HG02885 (cell line): ENCODE data around the gene ATXN7.
A peak's percentile ranks its signal among the peaks of the same experiment; 100 is the strongest.

Source experiments
- ATAC-seq: cut with Tn5 transposase; IDR thresholded peaks from one replicate; pipeline ENCODE4 v1.9.1; 2021; ENCODE audit warnings: mild to moderate bottlenecking; ENCODE audit not compliant: unreplicated experiment, poor library complexity

ATXN7 gene

DNA sequence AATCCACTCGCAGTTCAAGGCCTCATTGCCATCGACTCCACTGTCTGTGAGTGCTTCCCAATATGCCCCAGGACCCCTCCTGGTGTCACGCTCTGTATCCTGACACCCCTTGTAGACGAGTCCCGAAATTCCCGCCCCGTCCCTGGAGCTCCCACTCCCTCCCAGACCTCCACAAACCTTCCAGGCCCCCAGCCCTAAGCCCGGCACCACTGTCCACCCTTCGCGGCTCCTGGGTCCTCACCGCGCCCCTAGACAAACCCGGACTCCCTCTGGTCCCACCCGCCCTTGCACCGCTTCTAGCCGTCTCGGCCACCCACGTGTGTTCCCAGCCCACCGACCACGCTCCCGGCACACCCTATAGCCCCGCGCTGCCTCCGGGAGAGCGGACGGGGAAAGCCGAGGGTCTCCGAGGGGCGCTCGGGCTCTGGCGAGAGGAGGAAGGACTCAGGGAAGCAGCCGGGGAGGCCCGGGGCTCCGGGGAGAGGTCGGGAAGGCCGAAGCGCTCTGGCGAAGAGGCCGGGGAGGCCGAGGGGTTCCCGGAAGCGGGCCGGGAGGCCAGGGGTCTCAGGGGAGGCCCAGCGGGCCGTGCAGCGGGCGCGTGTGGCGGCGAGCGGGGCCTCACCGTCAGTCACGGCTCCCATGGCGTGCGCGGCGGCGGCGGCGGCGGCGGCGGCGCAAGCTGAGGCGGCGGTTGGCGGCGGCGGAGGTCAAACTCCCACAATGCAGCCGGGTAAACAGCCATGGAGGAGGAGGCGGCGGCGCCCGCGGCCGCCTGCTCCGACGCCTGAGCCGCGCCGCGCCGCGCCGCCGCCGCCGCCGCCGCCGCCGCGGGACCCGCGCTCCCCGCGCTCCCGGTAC is at the start of gene ATXN7, which contains the start of gene THOC7:
ATXN7 (plus strand) TSS at position 718 of the 858 bp plus-strand sequence. CDS start 48,732 bp downstream, outside the sequence.
THOC7 (minus strand) TSS at position 656 of the 858 bp plus-strand sequence; CDS start at position 641, 15 bp downstream.
- ATAC-seq: peak; percentile 75

GRCh38 chr3:63814237-63814636 is 49.4 kb upstream of the ATXN7 start:
- no peak for ATAC-seq

GRCh38 chr3:63817225-63817624 is 46.4 kb upstream of the ATXN7 start:
- no peak for ATAC-seq

GRCh38 chr3:63818282-63819150 is 45.2 kb upstream of the ATXN7 start:
- peak; percentile 87 for ATAC-seq

DNA sequence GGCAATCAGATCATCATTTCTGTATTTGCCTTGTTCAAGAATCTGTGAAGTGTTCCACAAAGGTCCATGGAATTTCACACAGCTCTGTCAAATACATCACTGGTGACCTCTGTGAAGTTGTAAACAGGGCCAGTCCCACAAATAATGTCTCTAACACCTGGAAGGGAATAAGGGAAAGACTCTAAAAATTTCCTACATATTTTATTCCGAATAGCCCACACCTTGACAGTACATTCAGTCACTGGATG is 44.6 kb upstream of the ATXN7 start, which contains the start of gene C3orf49:
C3orf49 (plus strand) TSS at position 149 of the 248 bp plus-strand sequence. CDS start 173 bp downstream, outside the sequence.
- no peak for ATAC-seq

DNA sequence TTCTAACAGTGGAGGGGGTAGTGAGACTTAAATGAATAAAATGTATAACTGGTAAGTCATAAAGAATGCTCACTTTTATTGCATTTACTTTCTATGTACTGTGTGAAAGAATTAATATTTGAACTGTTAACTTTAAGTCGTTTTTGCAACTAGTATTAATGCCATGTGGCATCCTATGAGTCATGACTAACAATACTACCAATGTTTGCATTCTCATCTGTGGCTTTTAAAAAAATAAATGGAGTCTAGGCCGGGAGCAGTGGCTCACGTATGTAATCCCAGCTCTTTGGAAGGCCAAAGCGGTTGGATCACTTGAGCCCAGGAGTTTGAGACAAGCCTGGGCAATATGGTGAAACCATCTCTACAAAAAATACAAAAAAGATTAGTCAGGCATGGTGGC is 39.4 kb upstream of the ATXN7 start:
- no peak for ATAC-seq

GRCh38 chr3:63830526-63830925 is 33.1 kb upstream of the ATXN7 start:
- ATAC-seq: no peak

- ATAC-seq: no peak
Observed at GRCh38 chr3:63832395-63832794, 31.3 kb upstream of the ATXN7 start.

GRCh38 chr3:63841704-63842103 is 22.0 kb upstream of the ATXN7 start:
- ATAC-seq: no peak

DNA sequence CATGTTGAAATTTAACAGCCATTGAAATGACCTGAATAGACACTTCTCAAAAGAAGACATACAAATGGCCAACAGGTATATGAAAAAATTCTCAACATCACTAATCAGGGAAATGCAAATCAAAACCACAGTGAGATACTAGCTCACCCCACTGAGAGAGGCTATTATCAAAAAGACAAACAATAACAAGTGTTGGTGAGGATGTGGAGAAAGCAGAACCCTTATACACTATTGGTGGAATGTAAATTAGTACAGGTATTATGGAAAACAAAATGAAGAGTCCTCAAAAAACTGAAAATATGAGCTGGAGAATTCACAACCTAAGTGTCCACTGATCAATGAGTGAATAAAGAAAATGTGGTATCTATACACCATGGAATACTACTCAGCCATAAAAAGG is 21.5 kb upstream of the ATXN7 start:
- ATAC-seq: no peak

GRCh38 chr3:63845215-63845614 is 18.5 kb upstream of the ATXN7 start:
- no peak for ATAC-seq

DNA sequence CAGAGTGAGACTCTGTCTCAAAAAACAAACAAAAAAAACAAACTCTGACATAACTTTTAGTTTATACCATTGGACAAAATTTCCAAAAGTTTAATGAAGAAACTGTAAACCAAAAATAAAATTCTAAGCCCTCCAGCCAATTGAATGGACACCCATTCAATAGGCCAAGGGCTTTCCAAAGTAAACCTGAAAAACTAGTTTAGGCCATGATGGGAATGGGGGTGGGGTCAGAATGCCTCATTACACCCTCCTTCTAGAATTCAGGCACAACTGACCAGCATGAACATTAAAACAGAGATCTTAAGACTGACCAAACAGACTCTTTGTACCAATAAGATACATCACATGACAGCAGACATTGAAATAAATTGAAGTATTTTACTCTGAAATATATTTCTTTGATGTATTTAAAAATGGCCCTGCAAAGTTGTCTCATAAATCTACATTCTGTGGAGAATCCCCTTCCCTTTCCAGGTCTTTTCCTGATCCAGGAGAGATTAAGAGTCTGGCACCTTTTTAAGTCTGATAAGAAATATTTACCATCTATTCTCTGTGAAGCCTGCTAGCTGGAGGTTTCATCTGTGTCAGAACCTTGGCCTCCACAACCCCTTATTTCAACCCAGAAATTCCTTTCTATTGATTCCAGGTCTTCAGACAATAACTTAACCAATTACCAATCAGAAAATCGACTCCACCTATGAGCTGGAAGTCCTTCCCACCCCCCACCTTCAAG is 15.8 kb upstream of the ATXN7 start:
- ATAC-seq: no peak

DNA sequence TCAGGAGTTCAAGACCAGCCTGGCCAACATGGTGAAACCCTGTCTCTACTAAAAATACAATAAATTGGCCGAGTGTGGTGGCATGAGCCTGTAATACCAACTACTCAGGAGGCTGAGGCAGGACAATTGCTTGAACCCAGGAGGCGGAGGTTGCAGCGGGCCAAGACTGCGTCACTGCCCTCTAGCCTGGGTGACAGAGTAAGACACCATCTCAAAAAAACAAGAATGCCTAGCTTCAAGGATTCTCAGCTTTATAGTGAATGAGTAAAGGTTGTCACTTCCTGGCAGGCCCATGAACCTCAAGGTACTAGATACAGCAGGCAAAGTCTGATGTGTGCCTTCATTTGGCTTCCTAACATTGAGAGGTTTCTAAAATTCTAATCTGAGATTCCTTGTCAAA is 14.5 kb upstream of the ATXN7 start:
- no peak for ATAC-seq

DNA sequence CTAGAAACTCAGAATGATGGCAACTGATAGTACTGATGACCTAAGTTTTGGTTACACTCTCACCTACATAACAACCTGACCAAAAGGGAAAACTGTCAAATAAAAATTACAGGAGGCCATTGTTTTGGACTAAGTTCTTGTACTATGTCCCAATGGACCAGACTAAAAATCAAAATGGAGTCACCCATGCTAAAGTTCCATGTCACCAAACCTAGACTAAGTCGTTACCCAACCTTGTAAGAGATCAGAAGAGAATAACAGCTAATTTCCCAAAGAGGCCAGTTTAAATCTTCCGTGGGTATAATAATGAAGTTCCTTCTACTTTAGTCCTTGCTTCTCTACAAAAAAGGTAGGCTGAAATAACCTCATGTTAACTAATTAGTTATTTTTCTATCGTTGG is 12.4 kb upstream of the ATXN7 start:
- ATAC-seq: no peak

DNA sequence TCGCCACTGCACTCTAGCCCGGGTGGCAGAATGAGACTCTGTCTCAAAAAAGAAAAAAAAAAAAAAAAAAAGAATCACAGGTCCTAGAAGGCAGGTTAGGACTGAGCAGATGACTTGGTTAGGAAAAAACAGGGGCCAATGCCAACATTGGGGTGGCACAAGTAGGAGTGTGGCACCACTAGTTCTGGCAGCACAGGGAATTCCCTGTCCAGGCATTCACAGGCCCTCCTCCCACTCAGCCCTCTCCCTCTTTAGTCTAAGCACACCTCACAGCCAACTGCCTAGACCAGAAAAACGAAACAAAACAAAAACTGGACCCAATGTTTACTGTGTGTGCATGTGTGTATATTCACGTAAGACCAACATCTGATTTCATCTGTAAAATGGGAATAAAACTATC is 10.6 kb upstream of the ATXN7 start:
- ATAC-seq: no peak

DNA sequence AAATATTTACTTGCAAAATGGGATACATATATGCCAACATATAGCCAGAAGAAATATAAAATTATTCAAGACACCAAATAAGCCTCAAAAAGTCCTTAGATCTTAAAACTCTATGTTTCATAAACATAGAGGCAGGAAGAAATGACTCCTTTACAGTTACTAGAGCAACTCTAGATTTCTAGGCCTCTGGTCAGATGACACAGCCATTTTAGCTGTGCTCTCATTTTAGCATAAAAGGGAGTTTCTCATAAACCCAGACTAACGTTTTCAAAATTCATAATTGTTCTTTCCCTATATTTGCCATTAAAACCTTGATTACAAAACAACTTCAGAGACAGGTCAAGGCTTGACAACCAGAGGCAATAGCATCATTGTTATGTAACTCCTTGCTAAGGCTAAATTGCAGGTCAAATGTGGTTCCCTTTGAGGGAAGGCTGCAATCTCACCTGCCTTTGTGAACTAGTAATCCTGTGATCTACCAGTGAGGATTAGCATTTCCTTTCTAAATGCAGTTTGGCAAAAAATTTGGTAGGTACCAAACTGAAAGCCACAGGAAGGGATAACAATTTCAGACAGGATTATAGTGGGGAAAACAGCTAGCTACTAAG is 8.2 kb upstream of the ATXN7 start:
- ATAC-seq: no peak

- no peak for ATAC-seq
Observed at GRCh38 chr3:63857311-63857710, 6.4 kb upstream of the ATXN7 start.

DNA sequence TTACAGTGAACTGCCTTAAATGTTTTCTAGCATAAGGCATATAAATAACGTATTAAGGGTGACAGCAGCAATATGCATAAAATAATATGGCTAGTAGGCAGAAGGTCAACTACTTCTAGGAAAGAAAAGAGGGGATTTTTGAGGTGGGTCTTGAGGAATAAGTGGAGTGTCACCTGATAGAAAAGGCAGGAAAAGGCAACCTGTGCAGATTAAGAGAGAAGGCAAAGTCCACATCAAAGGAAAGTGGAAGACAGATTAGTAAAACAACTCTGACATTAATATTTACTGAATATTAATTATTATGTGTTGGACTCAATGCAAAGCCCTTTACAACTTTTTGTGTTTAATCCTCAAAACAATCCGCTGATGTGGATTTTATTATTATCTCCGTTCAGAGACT is 2.9 kb upstream of the ATXN7 start:
- no peak for ATAC-seq

DNA sequence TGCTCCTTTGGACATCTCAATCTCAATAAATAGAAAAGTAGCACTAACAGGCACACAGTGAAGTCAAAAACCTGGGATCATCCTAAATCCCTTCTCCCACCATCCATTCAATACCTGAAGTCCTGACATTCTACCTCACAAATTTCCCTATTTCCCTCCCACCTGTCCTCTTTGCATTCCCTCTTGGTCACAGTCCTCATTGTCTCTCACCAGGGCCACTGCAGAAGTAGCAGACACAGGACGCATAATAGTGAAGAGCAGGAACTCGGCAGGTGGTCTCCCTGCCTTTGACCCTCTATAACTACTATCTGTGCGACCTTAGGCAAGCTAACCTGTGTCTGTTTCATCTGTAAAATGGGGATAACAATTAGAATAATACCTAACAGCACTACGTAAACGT is 2.4 kb upstream of the ATXN7 start:
- ATAC-seq: no peak

DNA sequence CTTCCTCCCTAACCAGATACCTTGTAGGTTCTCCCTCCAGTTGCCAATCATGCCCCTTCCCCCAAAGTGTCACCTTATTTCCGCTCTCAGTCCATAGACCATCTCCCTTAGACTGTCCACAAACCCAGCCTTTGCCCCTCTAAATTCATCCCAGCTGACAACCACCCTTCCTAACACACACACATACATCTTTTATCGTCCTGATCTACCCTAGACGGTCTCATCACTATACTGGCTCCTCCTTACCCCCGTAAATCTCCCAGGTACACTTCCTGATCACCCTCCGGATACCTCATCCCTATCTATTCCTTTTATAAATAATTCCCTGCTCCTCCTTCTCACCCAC is 890 bp upstream of the ATXN7 start:
- no peak for ATAC-seq
